GM21737 (cell line): ENCODE results near the gene VOPP1.

Experiments used
- ATAC-seq: cut with Tn5 transposase; IDR thresholded peaks from one replicate; pipeline ENCODE4 v1.9.1; 2021; ENCODE audit warnings: mild to moderate bottlenecking, moderate library complexity; ENCODE audit not compliant: unreplicated experiment

Gene VOPP1

GRCh38 chr7:55438757-55439525, 133.4 kb downstream of the VOPP1 start:
- ATAC-seq: no peak

- ATAC-seq: no peak
Measured at GRCh38 chr7:55438085-55438756, 134.1 kb downstream of the VOPP1 start.

- no peak for ATAC-seq
Measured at GRCh38 chr7:55437375-55437774, 134.9 kb downstream of the VOPP1 start.

- no peak for ATAC-seq
Measured at GRCh38 chr7:55436457-55436856, 135.8 kb downstream of the VOPP1 start.

GRCh38 chr7:55435466-55435865, 136.8 kb downstream of the VOPP1 start:
- no peak for ATAC-seq

- no peak for ATAC-seq
Measured at GRCh38 chr7:55432939-55433784, 139.1 kb downstream of the VOPP1 start.

- no peak for ATAC-seq
Measured at GRCh38 chr7:55432506-55432905, 139.8 kb downstream of the VOPP1 start.

- ATAC-seq: no peak
Measured at GRCh38 chr7:55431898-55432297, 140.4 kb downstream of the VOPP1 start.

- no peak for ATAC-seq
Measured at GRCh38 chr7:55429835-55430499, 142.3 kb downstream of the VOPP1 start.

- ATAC-seq: no peak
Measured at GRCh38 chr7:55427800-55428199, 144.5 kb downstream of the VOPP1 start.

- ATAC-seq: no peak
Measured at GRCh38 chr7:55427342-55427741, 145.0 kb downstream of the VOPP1 start.

- no peak for ATAC-seq
Measured at GRCh38 chr7:55426676-55427075, 145.6 kb downstream of the VOPP1 start.

- ATAC-seq: no peak
Measured at GRCh38 chr7:55425141-55425752, 147.1 kb downstream of the VOPP1 start.

- ATAC-seq: no peak
Measured at GRCh38 chr7:55423891-55424290, 148.4 kb downstream of the VOPP1 start.

GRCh38 chr7:55423277-55423711, 149.0 kb downstream of the VOPP1 start:
- no peak for ATAC-seq
